GM21576 (cell line): ENCODE measurements around the gene IGSF8.
A peak's percentile ranks its signal among the peaks of the same experiment; 100 is the strongest.

Source experiments
- ATAC-seq: cut with Tn5 transposase; IDR thresholded peaks from one replicate; pipeline ENCODE4 v1.9.1; 2021; ENCODE audit warnings: mild to moderate bottlenecking, moderate library complexity; ENCODE audit not compliant: unreplicated experiment

IGSF8 gene

GRCh38 chr1:160105155-160105554 lies 6.7 kb upstream of the IGSF8 start:
- no peak for ATAC-seq

GRCh38 chr1:160104486-160104885 lies 6.1 kb upstream of the IGSF8 start:
- no peak for ATAC-seq

- no peak for ATAC-seq
These were observed 5.4 kb upstream of the IGSF8 start for GRCh38 chr1:160103658-160104408.

GRCh38 chr1:160101717-160102522 lies 3.5 kb upstream of the IGSF8 start:
- ATAC-seq, result no peak

GRCh38 chr1:160101037-160101716 lies 2.8 kb upstream of the IGSF8 start:
- ATAC-seq, result peak; percentile 27

GRCh38 chr1:160099716-160100375 lies 1.4 kb upstream of the IGSF8 start:
- ATAC-seq, result no peak

GRCh38 chr1:160098852-160099561 lies 588 bp upstream of the IGSF8 start:
- peak; percentile 79 for ATAC-seq

GRCh38 chr1:160097151-160097910 lies 1.1 kb downstream of the IGSF8 start:
- no peak for ATAC-seq

- no peak for ATAC-seq
These were observed 1.9 kb downstream of the IGSF8 start for GRCh38 chr1:160096274-160097116.

- ATAC-seq, result no peak
These were observed 2.9 kb downstream of the IGSF8 start for GRCh38 chr1:160095382-160096105.

GRCh38 chr1:160094806-160095205 lies 3.6 kb downstream of the IGSF8 start:
- no peak for ATAC-seq

- ATAC-seq, result no peak
These were observed 4.2 kb downstream of the IGSF8 start for GRCh38 chr1:160094291-160094625.

GRCh38 chr1:160093624-160094290 lies 4.7 kb downstream of the IGSF8 start:
- ATAC-seq, result no peak

- ATAC-seq, result no peak
These were observed 5.4 kb downstream of the IGSF8 start for GRCh38 chr1:160093069-160093395.

GRCh38 chr1:160092366-160093068 lies 5.9 kb downstream of the IGSF8 start:
- ATAC-seq, result no peak

- ATAC-seq, result no peak
These were observed 6.7 kb downstream of the IGSF8 start for GRCh38 chr1:160091666-160092223.

GRCh38 chr1:160090760-160091159 lies 7.7 kb downstream of the IGSF8 start:
- no peak for ATAC-seq
